ENCODE measurements around the gene LAMA2.

DNA sequence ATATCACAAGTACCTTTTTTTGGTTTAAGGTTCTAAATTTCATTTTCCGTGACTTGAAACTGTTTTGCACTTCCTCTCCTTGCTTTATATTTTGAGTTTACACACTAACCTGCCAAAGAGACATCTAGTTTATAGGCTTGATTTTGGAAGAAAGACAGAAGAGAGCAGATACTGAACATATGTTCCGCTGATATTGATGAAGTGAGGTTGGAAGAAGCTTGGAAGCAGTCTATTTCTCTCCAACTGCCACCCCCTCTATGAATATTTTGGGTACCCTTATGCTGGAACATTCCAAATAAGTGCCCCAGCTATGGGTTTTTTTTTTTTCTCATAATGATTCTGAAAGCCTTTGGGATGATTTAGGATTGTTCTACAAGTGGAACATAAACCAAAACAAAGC lies 150.6 kb downstream of the LAMA2 start:
- TF ChIP-seq, protein P1, sequence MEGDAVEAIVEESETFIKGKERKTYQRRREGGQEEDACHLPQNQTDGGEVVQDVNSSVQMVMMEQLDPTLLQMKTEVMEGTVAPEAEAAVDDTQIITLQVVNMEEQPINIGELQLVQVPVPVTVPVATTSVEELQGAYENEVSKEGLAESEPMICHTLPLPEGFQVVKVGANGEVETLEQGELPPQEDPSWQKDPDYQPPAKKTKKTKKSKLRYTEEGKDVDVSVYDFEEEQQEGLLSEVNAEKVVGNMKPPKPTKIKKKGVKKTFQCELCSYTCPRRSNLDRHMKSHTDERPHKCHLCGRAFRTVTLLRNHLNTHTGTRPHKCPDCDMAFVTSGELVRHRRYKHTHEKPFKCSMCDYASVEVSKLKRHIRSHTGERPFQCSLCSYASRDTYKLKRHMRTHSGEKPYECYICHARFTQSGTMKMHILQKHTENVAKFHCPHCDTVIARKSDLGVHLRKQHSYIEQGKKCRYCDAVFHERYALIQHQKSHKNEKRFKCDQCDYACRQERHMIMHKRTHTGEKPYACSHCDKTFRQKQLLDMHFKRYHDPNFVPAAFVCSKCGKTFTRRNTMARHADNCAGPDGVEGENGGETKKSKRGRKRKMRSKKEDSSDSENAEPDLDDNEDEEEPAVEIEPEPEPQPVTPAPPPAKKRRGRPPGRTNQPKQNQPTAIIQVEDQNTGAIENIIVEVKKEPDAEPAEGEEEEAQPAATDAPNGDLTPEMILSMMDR (IDR thresholded peaks at IDR 0.05; ENCODE audit: extremely low read depth in 1 of 2, insufficient read depth in 1 of 2, low read depth in 1 of 2, low read length in 2 of 2), result no peak
- TF ChIP-seq POLR2AphosphoS5 (IDR thresholded peaks at IDR 0.05; ENCODE audit: insufficient read depth, low read depth, low read length), result no peak
- no peak for TF ChIP-seq POLR2A (IDR thresholded peaks at IDR 0.05; ENCODE audit: low read depth, low read length)
- TF ChIP-seq GATA2 (IDR thresholded peaks at IDR 0.05; ENCODE audit: insufficient read depth, insufficient read length, low read depth, low read length), result no peak
- TF ChIP-seq MAX (IDR thresholded peaks at IDR 0.05; ENCODE audit: insufficient read depth, insufficient read length), result no peak
- TF ChIP-seq EZH2 (IDR thresholded peaks at IDR 0.05; ENCODE audit: borderline replicate concordance, low read depth, low read length, severe bottlenecking), result no peak
- no peak for TF ChIP-seq MYC (IDR thresholded peaks at IDR 0.05; ENCODE audit: low read depth, low read length)
- TF ChIP-seq JUN (IDR thresholded peaks at IDR 0.05; ENCODE audit: borderline replicate concordance, insufficient read depth, insufficient read length, low read depth), result no peak
- no peak for TF ChIP-seq FOS (IDR thresholded peaks at IDR 0.05; ENCODE audit: borderline replicate concordance, insufficient read depth, low read length)

Data from endothelial cell of umbilical vein (primary cell).